ENCODE measurements around the gene ELMO1.

DNA sequence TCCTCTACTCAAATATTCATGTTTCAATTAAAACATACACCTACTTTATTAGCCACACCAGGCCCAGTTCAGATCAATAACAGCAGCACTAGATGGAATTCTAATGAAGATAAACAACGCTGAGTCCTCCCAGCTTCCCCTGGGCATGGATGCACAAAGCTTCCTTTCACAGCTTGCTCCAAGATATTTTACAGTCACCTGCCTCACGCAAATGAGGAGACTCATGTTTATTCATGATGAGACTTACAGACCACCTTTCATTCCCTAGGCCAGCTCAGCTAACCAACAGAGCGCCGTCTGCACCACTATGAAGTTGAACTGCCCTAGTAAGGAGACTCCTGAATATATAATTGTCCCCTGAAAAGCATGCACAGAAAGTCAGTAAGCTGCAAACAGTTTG is 441.4 kb downstream of the ELMO1 start:
- TF ChIP-seq TP53 (CRISPR knock-in tag; IDR thresholded peaks at IDR 0.05), result no peak
- TF ChIP-seq POLR2A (IDR thresholded peaks at IDR 0.05; ENCODE audit: low read length), result no peak
- no peak for TF ChIP-seq RAD21 (conservative IDR thresholded peaks at IDR 0.05 in 1 of 2, IDR thresholded peaks at IDR 0.05 in 1 of 2)
- no peak for TF ChIP-seq CTCF (IDR thresholded peaks at IDR 0.05)
- TF ChIP-seq HDAC2 (IDR thresholded peaks at IDR 0.05), result no peak
- TF ChIP-seq REST (IDR thresholded peaks at IDR 0.05), result no peak
- TF ChIP-seq MAZ (IDR thresholded peaks at IDR 0.05; ENCODE audit: borderline replicate concordance, low read depth, low read length), result no peak
- no peak for TF ChIP-seq SMC3 (IDR thresholded peaks at IDR 0.05)
- TF ChIP-seq BHLHE40 (IDR thresholded peaks at IDR 0.05; ENCODE audit: low read depth, low read length), result no peak
- TF ChIP-seq CBX2 (IDR thresholded peaks at IDR 0.05; ENCODE audit: borderline replicate concordance, low read depth), result no peak
- no peak for TF ChIP-seq EP300 (IDR thresholded peaks at IDR 0.05)
- TF ChIP-seq SREBF2 (IDR thresholded peaks at IDR 0.05), result no peak

Data from A549 (cell line).